NB4 (cell line): Measurements from ENCODE around the gene FAM120AOS.

Experiments
- CTCF ChIP-seq: IDR thresholded peaks from one replicate; pipeline ENCODE4 v1.5.1; 2012; ENCODE audit warnings: low read depth, low read length
- MYC ChIP-seq: IDR thresholded peaks from 2 replicates; pipeline ENCODE4 v1.6.1; 2011; ENCODE audit warnings: low read depth, low read length

DNA sequence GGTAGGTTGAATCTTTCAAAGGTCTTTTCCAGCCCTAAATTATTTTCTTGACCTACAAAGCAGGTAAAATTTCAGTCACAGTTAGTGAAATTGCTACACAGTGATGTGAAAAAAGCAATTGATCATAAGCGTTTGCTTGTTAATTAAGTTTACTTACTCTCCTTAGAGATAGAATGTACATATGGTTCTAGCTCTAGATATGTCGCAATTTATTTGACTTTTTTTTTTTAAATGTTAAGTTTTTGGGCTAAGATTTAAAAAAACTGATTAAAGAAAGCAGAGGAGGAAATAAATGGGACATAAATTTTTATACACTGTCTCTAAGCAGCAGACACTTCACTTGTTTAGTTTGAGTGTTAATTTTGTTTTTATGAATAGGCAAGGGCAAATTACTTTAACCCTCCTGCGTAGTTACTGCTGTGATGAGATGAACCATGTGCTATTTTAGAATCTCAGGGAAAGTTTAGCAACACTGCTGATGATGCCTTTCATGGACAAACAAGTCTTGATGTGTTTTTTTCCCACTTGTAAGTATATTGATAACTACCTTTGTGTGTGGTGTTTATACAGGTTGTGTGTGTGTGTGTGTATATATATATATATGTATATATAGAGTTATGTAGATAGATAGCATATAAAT lies 38.3 kb upstream of the FAM120AOS start:
- TF ChIP-seq CTCF (no peak), MYC (no peak)
